Adrenal gland (tissue), 12 donors: ENCODE data around the gene WNT7B. TPM values are rescaled to one million over a fixed set of nuclear protein-coding genes. Genes with fewer than 3 reads are reported as not detected.

ENCODE experiments used
- DNase-seq, 7 donors: peaks; one replicate each; pipeline ENCODE4 v3.0.0-alpha.2; 2019 to 2020
- H3K27ac ChIP-seq, 5 donors: fragments of 200-600 bp; sonication (generic) in 4 of 5; 1 replicate in 3 of 5; 2 replicates in 2 of 5; pipeline versions ENCODE4 v1.5.1 to v1.8.0; 2016 to 2020; ENCODE audit warnings: mild to moderate bottlenecking in 1 of 5
- H3K27me3 ChIP-seq: fragments of 200-600 bp; 2 replicates; pipeline ENCODE4 v1.8.0; 2021
- H3K36me3 ChIP-seq, 2 donors: fragments of 200-600 bp; replicated peaks in 1 of 2; 1 replicate in 1 of 2; 2 replicates in 1 of 2; pipeline versions ENCODE4 v1.5.1 to v1.8.0; 2018 to 2022
- H3K4me1 ChIP-seq, 2 donors: fragments of 200-600 bp; replicated peaks in 1 of 2; 1 replicate in 1 of 2; 2 replicates in 1 of 2; pipeline versions ENCODE4 v1.5.1 to v1.8.0; 2018 to 2021
- H3K4me3 ChIP-seq, 4 donors: fragments of 200-600 bp; sonication (generic) in 3 of 4; one replicate each; pipeline ENCODE4 v1.5.1; 2016 to 2018
- H3K9me3 ChIP-seq, 3 donors: fragments of 200-600 bp; sonication (generic) in 1 of 3; replicated peaks in 1 of 3; 1 replicate in 2 of 3; 2 replicates in 1 of 3; pipeline versions ENCODE4 v1.5.1 to v1.8.0; 2016 to 2021
- POLR2A ChIP-seq, 2 donors: fragments of 450-650 bp; IDR thresholded peaks; one replicate each; pipeline ENCODE4 v1.6.1; 2017; ENCODE audit warnings: antibody characterized with exemption in 2 of 2, mild to moderate bottlenecking in 2 of 2, moderate library complexity in 1 of 2
- WGBS, 4 donors: extraction: QIAGEN DNeasy Blood & Tissue Kit in 2 of 4; methylation state at CpG; one replicate each; pipeline versions ENCODE4 v1.1.5 to v1.1.7; 2013 to 2017; 5-methylcytosine and 5-hydroxymethylcytosine counted together
- intact Hi-C, 2 donors: fragments of 100-400 bp; cut with DNase I; formaldehyde crosslinking; loops; one replicate each; pipeline versions ENCODE4 v1.14.1 to v1.15.0; 2022 to 2023
- polyA plus RNA-seq, 3 donors: library from polyadenylated mRNA; stranded (reverse); fragments of 200-250 nt in 2 of 3; fragments of 350-450 nt in 1 of 3; fragmentation: Illumina TruSeq in 1 of 3; extraction: RNeasy Lipid Tissue Mini Kit (QIAGEN cat#74804) in 1 of 3; gene quantifications; one replicate each; pipeline ENCODE4 v1.2.3, GENCODE V29; 2013 to 2014
- total RNA-seq, 9 donors: library from RNA; depleted of rRNA in 4 of 9; stranded (reverse); fragments of >200 nt in 4 of 9; fragments of 120-200 nt in 1 of 9; fragmentation: NEBNext Ultra II Directional in 1 of 9; extraction: Animal tissue kit (Norgen Biotek cat#: 25700) in 1 of 9; gene quantifications; one replicate each; pipeline versions ENCODE4 v1.1.0 to v1.2.4, GENCODE V29; 2013 to 2023
- TF ChIP-seq, protein P1 (sequence below), 6 experiments: fragments of 450-650 bp in 4 of 6; fragments of 200-600 bp in 2 of 6; sonication (generic) in 1 of 6; IDR thresholded peaks; 1 replicate in 5 of 6; 2 replicates in 1 of 6; pipeline versions ENCODE4 v1.5.1 to v1.8.0; 2016 to 2021; ENCODE audit warnings: antibody characterized with exemption in 6 of 6, mild to moderate bottlenecking in 2 of 6, moderate library complexity in 1 of 6
- donor health status: healthy with polysubstance abuse.
- donor health status: Bipolar disorder and iron deficiency.
- donor health status: DM: yes; HTN: yes; CAD: no.
- donor health status: DM: no; HTN: no; CAD: no.
- donor health status: DM: no; HTN: no; CAD: no.
- donor health status: DM: yes; HTN: yes; CAD: no.

The WNT7B gene
- total and polyA plus RNA-seq, 12 donors = 0.07 to 0.24 (median 0.15) TPM; not detected in 8

DNA sequence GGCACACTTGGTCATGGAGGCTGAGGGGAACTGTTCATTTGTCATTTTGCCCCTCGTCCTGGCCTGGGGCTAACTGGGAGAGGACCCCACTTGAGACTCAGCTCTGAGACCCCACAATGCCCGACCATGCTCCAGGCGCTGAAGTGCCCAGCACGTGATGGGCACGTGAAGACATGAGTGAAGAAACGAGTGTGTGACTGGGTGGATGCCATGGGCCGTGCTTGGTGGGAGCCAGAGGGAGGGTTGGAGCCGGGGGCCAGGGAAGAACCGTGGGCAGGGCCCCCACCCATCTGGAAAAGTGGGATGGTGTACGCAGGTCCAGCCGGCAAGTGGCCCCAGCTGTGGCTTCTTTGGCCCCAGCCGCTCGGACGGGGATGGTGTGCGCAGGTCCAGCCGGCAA is 61.1 kb downstream of the WNT7B start:
- TF ChIP-seq, protein P1, sequence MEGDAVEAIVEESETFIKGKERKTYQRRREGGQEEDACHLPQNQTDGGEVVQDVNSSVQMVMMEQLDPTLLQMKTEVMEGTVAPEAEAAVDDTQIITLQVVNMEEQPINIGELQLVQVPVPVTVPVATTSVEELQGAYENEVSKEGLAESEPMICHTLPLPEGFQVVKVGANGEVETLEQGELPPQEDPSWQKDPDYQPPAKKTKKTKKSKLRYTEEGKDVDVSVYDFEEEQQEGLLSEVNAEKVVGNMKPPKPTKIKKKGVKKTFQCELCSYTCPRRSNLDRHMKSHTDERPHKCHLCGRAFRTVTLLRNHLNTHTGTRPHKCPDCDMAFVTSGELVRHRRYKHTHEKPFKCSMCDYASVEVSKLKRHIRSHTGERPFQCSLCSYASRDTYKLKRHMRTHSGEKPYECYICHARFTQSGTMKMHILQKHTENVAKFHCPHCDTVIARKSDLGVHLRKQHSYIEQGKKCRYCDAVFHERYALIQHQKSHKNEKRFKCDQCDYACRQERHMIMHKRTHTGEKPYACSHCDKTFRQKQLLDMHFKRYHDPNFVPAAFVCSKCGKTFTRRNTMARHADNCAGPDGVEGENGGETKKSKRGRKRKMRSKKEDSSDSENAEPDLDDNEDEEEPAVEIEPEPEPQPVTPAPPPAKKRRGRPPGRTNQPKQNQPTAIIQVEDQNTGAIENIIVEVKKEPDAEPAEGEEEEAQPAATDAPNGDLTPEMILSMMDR (IDR thresholded peaks at IDR 0.05) = no peak
- TF ChIP-seq POLR2A (IDR thresholded peaks at IDR 0.05) = no peak
- DNase-seq = no peak
- H3K4me3 ChIP-seq = no peak overlapping the region
- 83 to 91% (median 88%) methylated on average over 9 to 16 of the region's 16 CpGs for WGBS, 4 donors
- H3K27ac ChIP-seq = no peak overlapping the region
- intact Hi-C loops = no loop called here
- H3K9me3 ChIP-seq = no peaks in the 10 kb centered on the region
- H3K36me3 ChIP-seq = no peaks in the 10 kb centered on the region
- H3K4me1 ChIP-seq = no peaks in the 10 kb centered on the region
- H3K27me3 ChIP-seq = no peaks in the 10 kb centered on the region

DNA sequence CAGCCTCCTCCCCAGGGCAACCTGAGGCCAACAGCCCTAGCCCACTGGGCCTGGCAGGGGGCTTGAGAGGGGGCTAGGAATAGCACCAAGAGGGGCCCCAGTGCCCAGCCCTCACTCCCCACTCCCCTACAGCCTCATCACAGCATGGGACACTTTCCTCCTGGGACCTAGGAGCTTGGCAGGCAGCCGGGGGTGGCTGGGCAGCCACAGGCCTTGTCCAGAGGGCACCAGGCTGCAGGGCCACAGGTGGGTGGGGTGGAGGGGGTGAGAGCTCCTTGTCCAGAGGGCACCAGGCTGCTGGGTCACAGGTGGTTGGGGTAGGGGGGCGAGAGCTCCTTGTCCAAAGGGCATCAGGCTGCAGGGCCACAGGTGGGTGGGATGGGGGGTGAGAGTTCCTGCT is 61.8 kb downstream of the WNT7B start:
- TF ChIP-seq POLR2A (IDR thresholded peaks at IDR 0.05) = no peak
- TF ChIP-seq, protein P1 (IDR thresholded peaks at IDR 0.05) = no peak

DNA sequence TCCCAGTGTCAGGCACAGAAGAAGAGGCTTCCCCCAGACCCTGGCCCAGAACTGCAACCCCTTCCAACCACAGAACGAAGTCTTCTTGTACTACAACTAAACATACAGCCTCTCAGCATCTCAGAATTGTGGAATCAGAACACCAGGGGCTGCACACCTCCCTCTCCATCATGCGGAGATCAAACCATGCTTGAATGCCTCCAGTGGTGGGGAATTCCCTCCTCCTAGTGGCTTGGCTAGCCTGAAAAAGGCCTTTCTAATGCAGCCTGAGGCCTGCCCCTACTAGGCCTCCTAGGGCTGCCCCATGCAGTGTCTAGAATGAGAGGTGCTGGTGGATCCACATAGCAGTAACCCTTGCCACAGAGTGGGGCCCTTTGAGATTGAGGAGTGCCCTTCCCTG is 62.7 kb downstream of the WNT7B start:
- DNase-seq = no peak
- no peaks in the 10 kb centered on the region for H3K27me3 ChIP-seq
- no peaks in the 10 kb centered on the region for H3K9me3 ChIP-seq
- 90 to 97% (median 92%) methylated on average over 2 of the region's 2 CpGs for WGBS, 4 donors
- TF ChIP-seq, protein P1 (IDR thresholded peaks at IDR 0.05) = no peak
- TF ChIP-seq POLR2A (IDR thresholded peaks at IDR 0.05) = no peak
- H3K27ac ChIP-seq = no peak overlapping the region
- intact Hi-C loops = no loop called here
- no peaks in the 10 kb centered on the region for H3K36me3 ChIP-seq
- H3K4me3 ChIP-seq = no peak overlapping the region
- no peaks in the 10 kb centered on the region for H3K4me1 ChIP-seq

More for the DNA sequence above, 61.8 kb downstream of the WNT7B start:
- Histone ChIP-seq H3K4me3 (no peak overlapping the region), H3K9me3 (no peaks in the 10 kb centered on the region), H3K27ac (no peak overlapping the region), H3K4me1 (no peaks in the 10 kb centered on the region), H3K27me3 (no peaks in the 10 kb centered on the region), H3K36me3 (no peaks in the 10 kb centered on the region)
- DNase-seq = no peak
- intact Hi-C loops = no loop called here
- WGBS, 4 donors = 89 to 100% methylated on average over 2 of the region's 2 CpGs; no CpG with 5 or more reads in 2 of the 4 donors

DNA sequence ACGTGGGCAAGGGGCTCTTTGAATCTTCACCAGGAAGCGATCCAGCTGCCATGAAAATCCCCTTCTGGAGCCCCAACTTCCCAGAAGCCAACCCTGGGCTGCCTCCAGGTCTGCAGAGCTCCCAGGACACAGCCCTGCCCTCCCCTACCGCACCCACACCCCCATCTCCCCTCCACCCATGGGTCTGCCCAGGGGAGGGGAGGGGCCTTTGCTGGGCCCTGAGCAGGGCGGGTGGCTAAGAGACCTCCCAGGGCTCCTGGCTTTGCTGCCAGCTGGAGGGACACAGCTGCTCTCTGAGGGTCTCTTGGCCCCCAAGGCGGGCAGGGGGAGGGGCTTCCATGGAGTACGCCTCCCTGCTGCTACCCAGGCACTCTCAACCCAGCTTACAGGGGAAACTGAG is 64.1 kb downstream of the WNT7B start:
- TF ChIP-seq, protein P1 (IDR thresholded peaks at IDR 0.05) = no peak
- no peak for TF ChIP-seq POLR2A (IDR thresholded peaks at IDR 0.05)
- 78 to 100% (median 81%) methylated on average over 2 to 6 of the region's 6 CpGs for WGBS, 4 donors
- no peak for DNase-seq

More for the DNA sequence above, 64.1 kb downstream of the WNT7B start:
- no peaks in the 10 kb centered on the region for H3K36me3 ChIP-seq
- no peak overlapping the region for H3K4me3 ChIP-seq
- H3K27me3 ChIP-seq = no peaks in the 10 kb centered on the region
- intact Hi-C loops = no loop called here
- no peaks in the 10 kb centered on the region for H3K9me3 ChIP-seq
- no peak overlapping the region for H3K27ac ChIP-seq
- H3K4me1 ChIP-seq = no peaks in the 10 kb centered on the region
